HepG2 (cell line): ENCODE measurements around the gene LPO. TPM values are rescaled to one million over a fixed set of nuclear protein-coding genes. Genes with fewer than 3 reads are reported as not detected.

ENCODE experiments used
- ATAC-seq: fragments of 200-7000 bp; cut with Tn5 transposase; 3 replicates; pipeline ENCODE4 v1.9.1; 2020; ENCODE audit warnings: mild to moderate bottlenecking, moderate library complexity
- BruUV-seq: library from RNA; stranded (reverse); fragments of 400-500 nt; replicated peaks from 2 replicates; lab custom pipeline; 2021; lab: Mats Ljungman, UMichigan
- CTCF ChIA-PET: fragments of 300-600 bp; formaldehyde crosslinking; extraction: SDS; loops from one replicate; lab custom pipeline; 2021; ENCODE audit warnings: low total read pairs, inconsistent platforms, low intra/inter-chr PET ratio; lab: Yijun Ruan, JAX
- POLR2A ChIA-PET: fragments of 350-600 bp; sonication (Branson Sonifier 250); formaldehyde crosslinking; loops from one replicate; lab custom pipeline; 2020; ENCODE audit warnings: antibody characterized with exemption, inconsistent platforms; lab: Yijun Ruan, JAX
- DNase-seq: peaks from one replicate; pipeline ENCODE4 v3.0.0-alpha.2; 2015; ENCODE audit warnings: low spot score
- FAIRE-seq: peaks from 3 replicates; lab custom pipeline; 2011; peaks lifted over from hg19 to GRCh38; lab: Jason Lieb, UNC
- H2AFZ ChIP-seq: one replicate; pipeline ENCODE4 v1.6.1; 2011; ENCODE audit warnings: low read length, inconsistent platforms
- H3K27ac ChIP-seq: fragments of 300-600 bp; 3 replicates; pipeline ENCODE4 v1.8.0; 2011; ENCODE audit warnings: mixed run types, mild to moderate bottlenecking, mixed read lengths, low read length, inconsistent platforms; ENCODE audit not compliant: insufficient read depth; ENCODE audit errors: extremely low read length
- H3K27me3 ChIP-seq, 2 experiments: fragments of 200-600 bp in 1 of 2; 2 replicates in 1 of 2; 3 replicates in 1 of 2; pipeline versions ENCODE4 v1.6.0 to v1.8.0; 2011; ENCODE audit warnings: low read length in 2 of 2, mild to moderate bottlenecking in 2 of 2, moderate library complexity in 2 of 2, inconsistent platforms in 1 of 2; ENCODE audit not compliant: insufficient read depth in 2 of 2, control insufficient read depth in 1 of 2
- H3K36me3 ChIP-seq, 2 experiments: fragments of 200-600 bp in 1 of 2; replicated peaks in 1 of 2; 2 replicates in 1 of 2; 3 replicates in 1 of 2; pipeline versions ENCODE4 v1.5.1 to v1.8.0; 2011; ENCODE audit warnings: low read length in 2 of 2, inconsistent platforms in 1 of 2; ENCODE audit not compliant: insufficient read depth in 2 of 2, control insufficient read depth in 1 of 2
- H3K4me1 ChIP-seq: 2 replicates; pipeline ENCODE4 v1.5.1; 2012; ENCODE audit warnings: low read length, inconsistent platforms; ENCODE audit not compliant: insufficient read depth
- H3K4me2 ChIP-seq: 2 replicates; pipeline ENCODE4 v1.6.0; 2011; ENCODE audit warnings: low read depth, low read length, inconsistent platforms
- H3K4me3 ChIP-seq, 3 experiments: fragments of 200-600 bp in 1 of 3; sonication (generic), shearing (Covaris generic) in 1 of 3; replicated peaks in 1 of 3; 2 replicates each; pipeline ENCODE4 v1.5.1; 2011 to 2016; ENCODE audit warnings: low read length in 3 of 3, inconsistent platforms in 2 of 3, low read depth in 2 of 3, mild to moderate bottlenecking in 2 of 3, control low read depth in 1 of 3, mixed read lengths in 1 of 3; ENCODE audit not compliant: insufficient read depth in 1 of 3
- H3K79me2 ChIP-seq: one replicate; pipeline ENCODE4 v1.6.1; 2011; ENCODE audit warnings: low read length, inconsistent platforms; ENCODE audit not compliant: insufficient read depth
- H3K9ac ChIP-seq: 2 replicates; pipeline ENCODE4 v1.6.0; 2011; ENCODE audit warnings: mild to moderate bottlenecking, low read depth, low read length, inconsistent platforms; ENCODE audit not compliant: insufficient read depth
- H3K9me3 ChIP-seq: 2 replicates; pipeline ENCODE4 v1.5.1; 2012; ENCODE audit warnings: mild to moderate bottlenecking, low read length
- H4K20me1 ChIP-seq: 2 replicates; pipeline ENCODE4 v1.6.0; 2011; ENCODE audit warnings: inconsistent platforms, mild to moderate bottlenecking, low read length, moderate library complexity; ENCODE audit not compliant: insufficient read depth
- CCAR2 ChIP-seq: fragments of 200-400 bp; formaldehyde crosslinking; optimal IDR thresholded peaks from 2 replicates; pipeline ENCODE3; 2018; ENCODE audit warnings: low read depth, mild to moderate bottlenecking, low read length, moderate library complexity
- ETV6 ChIP-seq: sonication (generic); formaldehyde crosslinking; conservative IDR thresholded peaks from 2 replicates; pipeline ENCODE4 v1.4.0; 2020; ENCODE audit warnings: missing genetic modification reagents
- KLF15 ChIP-seq: sonication (generic); formaldehyde crosslinking; IDR thresholded peaks from 2 replicates; pipeline ENCODE4 v1.8.1; 2023; ENCODE audit warnings: borderline replicate concordance, mild to moderate bottlenecking, inconsistent platforms, missing genetic modification reagents, mixed read lengths
- WGBS: methylation state at CpG from one replicate; pipeline ENCODE4 v1.1.6; 2017; ENCODE audit warnings: low lambda C conversion rate; 5-methylcytosine and 5-hydroxymethylcytosine counted together
- in situ Hi-C: cut with HindIII; loops from 2 replicates; pipeline ENCODE4 v1.10.0; 2017; ENCODE audit warnings: low pct_unique_long_range_greater_than_20kb; ENCODE audit not compliant: extremely low pct_ligation_motif_present
- intact Hi-C: fragments of 100-400 bp; cut with micrococcal nuclease; formaldehyde crosslinking; loops from one replicate; pipeline ENCODE4 v1.10.0; 2022; ENCODE audit not compliant: unreplicated experiment
- polyA plus RNA-seq, 8 experiments: library from polyadenylated mRNA; depleted of rRNA in 3 of 8; stranded (reverse) in 7 of 8; unstranded in 1 of 8; fragments of >200 nt; fragmentation: Illumina TruSeq in 4 of 8; extraction: Trizol in 4 of 8; gene quantifications; 2 replicates each; pipeline versions ENCODE4 v1.2.1 to v1.2.3, GENCODE V29; 2011 to 2016; ENCODE audit warnings: low read depth in 4 of 8, missing spikeins in 1 of 8, mixed read lengths in 1 of 8; ENCODE audit not compliant: insufficient read depth in 1 of 8
- total RNA-seq, 5 experiments: library from RNA; depleted of rRNA; stranded (reverse); fragments of >200 nt; fragmentation: Illumina TruSeq; extraction: Trizol; gene quantifications; 2 replicates each; pipeline ENCODE4 v1.2.3, GENCODE V29; 2016; ENCODE audit warnings: low read depth in 1 of 5
- TF ChIP-seq, protein P1 (sequence below): sonication (generic); formaldehyde crosslinking; IDR thresholded peaks from 2 replicates; pipeline ENCODE4 v1.8.1; 2023; ENCODE audit warnings: missing genetic modification reagents, mild to moderate bottlenecking, borderline replicate concordance
- TF ChIP-seq, protein P2 (sequence below): sonication (generic); formaldehyde crosslinking; IDR thresholded peaks from 2 replicates; pipeline ENCODE4 v1.4.0; 2020; ENCODE audit warnings: missing genetic modification reagents

The LPO gene
- total and polyA plus RNA-seq, 2 of the 13 experiments (the other 11 are each of a cell fraction or from before 2014, with no cell fraction given), result not detected

DNA sequence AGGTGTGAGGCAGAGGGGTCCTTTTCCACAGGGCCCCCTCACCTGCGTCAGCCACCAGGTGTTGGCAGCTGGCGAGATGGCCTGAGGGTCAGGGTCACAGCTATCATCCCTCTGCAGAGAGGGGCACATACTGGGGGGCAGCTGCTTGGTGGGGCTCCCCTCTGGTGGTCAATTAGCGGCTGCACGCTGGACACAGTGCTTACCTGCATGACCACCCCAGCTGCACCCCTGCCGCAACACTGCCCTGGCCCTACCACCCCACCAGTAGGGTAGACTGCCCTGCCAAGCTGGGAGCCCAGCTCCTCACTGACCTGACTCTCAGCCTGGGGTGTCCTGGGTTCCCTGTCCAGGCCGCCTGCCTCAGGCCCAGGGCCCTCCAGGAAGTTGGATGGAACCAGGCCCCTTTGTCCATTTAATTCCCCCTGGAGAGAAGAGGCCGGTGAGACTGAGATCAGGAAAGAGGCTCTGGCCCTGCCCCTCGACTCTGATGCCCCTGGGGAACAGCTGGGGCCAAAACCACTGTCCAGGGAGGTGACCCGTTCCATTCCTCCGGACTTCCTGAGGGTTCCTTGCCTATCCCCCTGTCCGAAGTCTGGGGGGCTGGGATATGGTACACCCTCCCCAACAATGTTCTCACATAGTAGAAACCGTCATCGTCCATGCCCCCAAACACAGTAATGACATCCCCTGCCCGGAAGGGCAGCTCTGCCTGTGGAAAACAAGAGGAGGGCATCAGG, 66.5 kb downstream of the LPO start:
- Histone ChIP-seq H3K4me3 (no peak overlapping the region), H3K36me3 (no peaks in the 10 kb centered on the region), H3K9me3 (no peaks in the 10 kb centered on the region), H4K20me1 (no peaks in the 10 kb centered on the region), H3K27me3 (peaks cover 22 to 75% of the 10 kb centered on the region in 2 experiments; a peak in 4 of 5 replicates), H2AFZ (no peak overlapping the region), H3K4me2 (no peak overlapping the region), H3K27ac (no peak overlapping the region), H3K4me1 (peaks cover 18% of the 10 kb centered on the region), H3K9ac (no peak overlapping the region), H3K79me2 (no peaks in the 10 kb centered on the region)
- DNase-seq (no peak), FAIRE-seq (no peak), ATAC-seq (no peak)
- no TSS peak for BruUV-seq
- intact Hi-C loops, result no loop called here
- POLR2A ChIA-PET, result no interaction called here
- WGBS, result 43% methylated on average over 10 of the region's 14 CpGs
- in situ Hi-C loops, result loop anchor here (5.0 kb wide), 1 partner anchor 142 kb away; no protein-coding TSS in a partner anchor
- TF ChIP-seq ETV6 (CRISPR knock-in tag) (0 out of 2 replicates have a peak, but pooled peaks have one; percentile 44), CCAR2 (no peak), KLF15 (CRISPR knock-in tag) (no peak)
- TF ChIP-seq, protein P1, sequence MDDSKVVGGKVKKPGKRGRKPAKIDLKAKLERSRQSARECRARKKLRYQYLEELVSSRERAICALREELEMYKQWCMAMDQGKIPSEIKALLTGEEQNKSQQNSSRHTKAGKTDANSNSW (CRISPR knock-in tag), result no peak
- TF ChIP-seq, protein P2, sequence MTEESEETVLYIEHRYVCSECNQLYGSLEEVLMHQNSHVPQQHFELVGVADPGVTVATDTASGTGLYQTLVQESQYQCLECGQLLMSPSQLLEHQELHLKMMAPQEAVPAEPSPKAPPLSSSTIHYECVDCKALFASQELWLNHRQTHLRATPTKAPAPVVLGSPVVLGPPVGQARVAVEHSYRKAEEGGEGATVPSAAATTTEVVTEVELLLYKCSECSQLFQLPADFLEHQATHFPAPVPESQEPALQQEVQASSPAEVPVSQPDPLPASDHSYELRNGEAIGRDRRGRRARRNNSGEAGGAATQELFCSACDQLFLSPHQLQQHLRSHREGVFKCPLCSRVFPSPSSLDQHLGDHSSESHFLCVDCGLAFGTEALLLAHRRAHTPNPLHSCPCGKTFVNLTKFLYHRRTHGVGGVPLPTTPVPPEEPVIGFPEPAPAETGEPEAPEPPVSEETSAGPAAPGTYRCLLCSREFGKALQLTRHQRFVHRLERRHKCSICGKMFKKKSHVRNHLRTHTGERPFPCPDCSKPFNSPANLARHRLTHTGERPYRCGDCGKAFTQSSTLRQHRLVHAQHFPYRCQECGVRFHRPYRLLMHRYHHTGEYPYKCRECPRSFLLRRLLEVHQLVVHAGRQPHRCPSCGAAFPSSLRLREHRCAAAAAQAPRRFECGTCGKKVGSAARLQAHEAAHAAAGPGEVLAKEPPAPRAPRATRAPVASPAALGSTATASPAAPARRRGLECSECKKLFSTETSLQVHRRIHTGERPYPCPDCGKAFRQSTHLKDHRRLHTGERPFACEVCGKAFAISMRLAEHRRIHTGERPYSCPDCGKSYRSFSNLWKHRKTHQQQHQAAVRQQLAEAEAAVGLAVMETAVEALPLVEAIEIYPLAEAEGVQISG (CRISPR knock-in tag), result 0 out of 2 replicates have a peak, but pooled peaks have one; percentile 6
- CTCF ChIA-PET, result interaction anchor here (3.1 kb wide), 1 partner anchor 143 kb away, joined by 22 read pairs; no protein-coding TSS in a partner anchor
